GM12864 (cell line): Measurements from ENCODE around the gene NMT1.

Experiments
- DNase-seq: peaks from one replicate; pipeline ENCODE4 v3.0.0-alpha.2; 2011; ENCODE audit warnings: low read depth
- H3K4me3 ChIP-seq: 2 replicates; pipeline ENCODE4 v1.5.1; 2011; ENCODE audit warnings: mild to moderate bottlenecking, low read depth, low read length, control low read depth
- TF ChIP-seq, protein P1 (sequence below): IDR thresholded peaks from 2 replicates; pipeline ENCODE4 v1.5.1; 2011; ENCODE audit warnings: low read depth, mild to moderate bottlenecking, moderate library complexity, low read length, control low read depth, inconsistent platforms; ENCODE audit errors: missing control alignments

The NMT1 gene

DNA sequence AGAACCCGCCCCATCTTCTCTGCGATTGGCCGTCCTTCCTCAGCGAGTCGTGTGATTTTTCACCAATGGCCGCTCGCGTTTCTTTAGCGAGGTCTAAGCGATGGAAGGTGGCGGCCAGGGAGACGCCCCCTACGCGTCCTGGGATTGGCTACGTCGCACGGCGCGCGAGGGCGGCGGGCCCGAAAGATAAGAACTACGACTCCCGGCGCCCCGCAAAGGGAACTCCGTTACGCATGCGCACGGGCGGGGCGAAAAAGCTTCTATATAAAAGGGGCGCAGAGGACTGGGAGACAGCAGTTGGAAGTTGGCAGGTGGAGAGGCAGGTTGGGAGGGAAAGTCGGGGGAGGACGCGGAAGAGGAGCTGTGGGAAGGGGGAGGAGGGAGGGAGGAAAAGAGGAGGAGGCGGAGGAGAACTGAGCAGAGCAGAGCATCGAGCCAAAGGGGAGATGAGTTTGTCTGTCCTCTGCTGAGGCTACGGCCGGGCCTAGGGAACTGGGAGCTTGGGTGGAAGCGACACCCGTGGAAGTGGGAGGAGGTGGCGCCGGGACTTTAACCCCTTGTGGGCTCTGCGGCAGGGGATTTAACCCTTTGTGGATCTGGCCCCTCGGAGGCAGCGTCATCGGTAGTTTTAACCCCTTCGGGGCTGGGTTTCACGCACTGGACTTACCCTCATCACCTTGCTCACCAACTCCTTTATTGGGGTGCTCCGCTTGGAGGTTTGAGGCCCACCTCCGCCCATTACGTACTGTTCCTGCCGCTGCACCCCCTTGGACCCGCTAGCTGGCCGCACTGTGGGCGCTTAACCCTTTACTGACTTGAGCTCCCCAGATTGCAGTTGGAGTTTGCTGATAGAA is 87.3 kb downstream of the NMT1 start, which contains the start of gene HEXIM1:
Gene HEXIM1 (plus strand): TSS at position 293 of the 854 bp plus-strand sequence. CDS start 716 bp downstream, outside the sequence.
- DNase-seq: peak; percentile 99
- peak within 1 kb of the TSS; percentile 74 for H3K4me3 ChIP-seq
- TF ChIP-seq, protein P1, sequence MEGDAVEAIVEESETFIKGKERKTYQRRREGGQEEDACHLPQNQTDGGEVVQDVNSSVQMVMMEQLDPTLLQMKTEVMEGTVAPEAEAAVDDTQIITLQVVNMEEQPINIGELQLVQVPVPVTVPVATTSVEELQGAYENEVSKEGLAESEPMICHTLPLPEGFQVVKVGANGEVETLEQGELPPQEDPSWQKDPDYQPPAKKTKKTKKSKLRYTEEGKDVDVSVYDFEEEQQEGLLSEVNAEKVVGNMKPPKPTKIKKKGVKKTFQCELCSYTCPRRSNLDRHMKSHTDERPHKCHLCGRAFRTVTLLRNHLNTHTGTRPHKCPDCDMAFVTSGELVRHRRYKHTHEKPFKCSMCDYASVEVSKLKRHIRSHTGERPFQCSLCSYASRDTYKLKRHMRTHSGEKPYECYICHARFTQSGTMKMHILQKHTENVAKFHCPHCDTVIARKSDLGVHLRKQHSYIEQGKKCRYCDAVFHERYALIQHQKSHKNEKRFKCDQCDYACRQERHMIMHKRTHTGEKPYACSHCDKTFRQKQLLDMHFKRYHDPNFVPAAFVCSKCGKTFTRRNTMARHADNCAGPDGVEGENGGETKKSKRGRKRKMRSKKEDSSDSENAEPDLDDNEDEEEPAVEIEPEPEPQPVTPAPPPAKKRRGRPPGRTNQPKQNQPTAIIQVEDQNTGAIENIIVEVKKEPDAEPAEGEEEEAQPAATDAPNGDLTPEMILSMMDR: no peak

DNA sequence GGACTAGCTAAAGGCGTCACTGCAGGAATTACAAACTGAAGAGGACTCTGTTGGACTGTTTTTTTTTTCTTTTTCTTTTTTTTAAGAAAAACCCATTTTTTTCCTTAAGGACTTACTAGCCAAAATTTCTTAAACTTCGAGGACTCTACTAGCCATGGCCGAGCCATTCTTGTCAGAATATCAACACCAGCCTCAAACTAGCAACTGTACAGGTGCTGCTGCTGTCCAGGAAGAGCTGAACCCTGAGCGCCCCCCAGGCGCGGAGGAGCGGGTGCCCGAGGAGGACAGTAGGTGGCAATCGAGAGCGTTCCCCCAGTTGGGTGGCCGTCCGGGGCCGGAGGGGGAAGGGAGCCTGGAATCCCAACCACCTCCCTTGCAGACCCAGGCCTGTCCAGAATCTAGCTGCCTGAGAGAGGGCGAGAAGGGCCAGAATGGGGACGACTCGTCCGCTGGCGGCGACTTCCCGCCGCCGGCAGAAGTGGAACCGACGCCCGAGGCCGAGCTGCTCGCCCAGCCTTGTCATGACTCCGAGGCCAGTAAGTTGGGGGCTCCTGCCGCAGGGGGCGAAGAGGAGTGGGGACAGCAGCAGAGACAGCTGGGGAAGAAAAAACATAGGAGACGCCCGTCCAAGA is 88.0 kb downstream of the NMT1 start:
- no peak for DNase-seq
- TF ChIP-seq, protein P1: peak; percentile 86
- peak overlapping the region; percentile 74 for H3K4me3 ChIP-seq

DNA sequence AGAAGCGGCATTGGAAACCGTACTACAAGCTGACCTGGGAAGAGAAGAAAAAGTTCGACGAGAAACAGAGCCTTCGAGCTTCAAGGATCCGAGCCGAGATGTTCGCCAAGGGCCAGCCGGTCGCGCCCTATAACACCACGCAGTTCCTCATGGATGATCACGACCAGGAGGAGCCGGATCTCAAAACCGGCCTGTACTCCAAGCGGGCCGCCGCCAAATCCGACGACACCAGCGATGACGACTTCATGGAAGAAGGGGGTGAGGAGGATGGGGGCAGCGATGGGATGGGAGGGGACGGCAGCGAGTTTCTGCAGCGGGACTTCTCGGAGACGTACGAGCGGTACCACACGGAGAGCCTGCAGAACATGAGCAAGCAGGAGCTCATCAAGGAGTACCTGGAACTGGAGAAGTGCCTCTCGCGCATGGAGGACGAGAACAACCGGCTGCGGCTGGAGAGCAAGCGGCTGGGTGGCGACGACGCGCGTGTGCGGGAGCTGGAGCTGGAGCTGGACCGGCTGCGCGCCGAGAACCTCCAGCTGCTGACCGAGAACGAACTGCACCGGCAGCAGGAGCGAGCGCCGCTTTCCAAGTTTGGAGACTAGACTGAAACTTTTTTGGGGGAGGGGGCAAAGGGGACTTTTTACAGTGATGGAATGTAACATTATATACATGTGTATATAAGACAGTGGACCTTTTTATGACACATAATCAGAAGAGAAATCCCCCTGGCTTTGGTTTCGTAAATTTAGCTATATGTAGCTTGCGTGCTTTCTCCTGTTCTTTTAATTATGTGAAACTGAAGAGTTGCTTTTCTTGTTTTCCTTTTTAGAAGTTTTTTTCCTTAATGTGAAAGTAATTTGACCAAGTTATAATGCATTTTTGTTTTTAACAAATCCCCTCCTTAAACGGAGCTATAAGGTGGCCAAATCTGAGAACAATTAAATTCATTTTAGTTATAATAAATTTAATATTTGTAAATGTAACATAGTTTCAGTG is 88.8 kb downstream of the NMT1 start:
- DNase-seq: no peak
- H3K4me3 ChIP-seq: peak overlapping the region; percentile 74
- TF ChIP-seq, protein P1: no peak

DNA sequence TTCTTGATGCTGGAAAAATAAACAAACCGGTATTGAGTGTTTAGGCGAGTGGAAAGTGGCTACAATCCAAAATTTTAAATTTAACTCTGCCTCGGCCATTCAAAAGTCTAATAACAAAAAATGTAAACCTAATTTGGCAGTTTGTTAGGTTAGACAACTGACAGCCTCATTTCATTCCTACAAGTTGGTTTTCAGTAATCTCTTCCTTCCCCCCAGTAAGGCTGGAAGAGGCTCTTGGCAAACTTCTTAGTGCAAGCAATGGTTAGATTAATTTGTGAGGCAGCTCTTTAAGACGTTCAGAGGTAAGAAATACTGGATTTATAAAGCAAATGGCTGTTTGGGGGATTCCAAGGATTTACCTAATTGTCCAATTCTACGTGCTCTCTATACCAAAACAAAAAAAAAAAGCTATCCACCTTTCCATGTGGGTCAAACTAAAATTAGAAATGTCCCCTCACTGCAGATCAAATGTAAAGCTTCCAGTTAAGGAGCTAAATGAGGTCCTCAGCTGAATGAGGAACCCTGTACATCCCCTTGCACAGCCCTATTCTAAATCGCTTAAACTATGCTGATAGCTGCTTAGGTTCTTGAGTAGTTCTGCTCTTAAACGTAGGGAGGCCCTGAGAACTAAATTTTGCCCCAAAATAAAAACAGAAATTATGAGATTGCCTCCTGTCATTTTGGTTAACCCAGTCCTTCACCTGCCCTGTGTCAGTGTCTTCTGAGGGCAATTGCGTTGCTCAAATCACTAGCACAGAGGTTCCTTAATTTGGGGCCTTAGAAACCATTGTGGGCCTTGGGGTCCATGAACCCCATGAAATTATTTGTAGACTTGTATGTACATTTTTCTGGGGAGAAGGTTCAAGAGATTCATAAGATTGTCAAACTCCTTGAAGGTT is 90.0 kb downstream of the NMT1 start:
- DNase-seq: no peak
- peak overlapping the region; percentile 74 for H3K4me3 ChIP-seq
- TF ChIP-seq, protein P1: no peak

DNA sequence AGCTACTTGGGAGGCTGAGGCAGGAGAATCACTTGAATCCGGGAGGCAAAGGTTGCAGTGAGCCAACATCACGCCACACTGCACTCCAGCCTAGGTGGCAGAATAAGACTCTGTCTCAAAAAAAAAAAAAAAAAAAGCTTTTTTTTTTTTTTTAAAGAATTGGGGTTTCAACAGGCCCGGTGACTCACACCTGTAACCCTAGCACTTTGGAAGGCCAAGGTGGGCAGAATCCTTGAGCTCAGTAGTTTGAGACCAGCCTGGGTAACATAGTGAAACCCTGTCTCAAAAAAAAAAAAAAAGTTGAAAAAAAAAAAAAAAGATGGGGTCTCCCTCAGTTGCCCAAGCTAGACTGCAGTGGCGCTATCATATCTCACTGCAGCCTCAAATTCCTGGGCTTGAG is 93.9 kb downstream of the NMT1 start:
- no peak for DNase-seq
- no peak overlapping the region for H3K4me3 ChIP-seq
- TF ChIP-seq, protein P1: no peak

DNA sequence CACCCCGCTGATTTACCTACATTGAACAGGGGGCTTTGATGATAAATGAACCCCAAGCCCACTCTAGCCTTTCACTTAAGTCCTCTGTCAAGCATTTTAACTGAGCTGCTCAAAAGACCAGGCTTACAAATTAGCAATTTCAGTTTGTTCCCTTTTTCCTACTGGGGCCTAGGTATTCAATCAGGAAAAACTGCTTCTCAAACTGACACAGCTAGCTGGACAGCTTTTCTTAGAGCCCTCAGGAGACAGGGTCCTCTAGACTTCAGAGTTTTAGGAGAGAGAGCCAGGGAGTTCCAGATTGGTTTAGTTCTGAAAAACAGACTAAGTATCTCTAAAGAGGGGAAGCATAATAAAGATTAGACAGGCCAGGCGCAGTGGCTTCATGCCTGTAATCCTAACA is 94.4 kb downstream of the NMT1 start:
- no peak for DNase-seq
- TF ChIP-seq, protein P1: no peak
- H3K4me3 ChIP-seq: no peak overlapping the region
